Stimulated activated CD4-positive, alpha-beta T cell treated with anti-CD3 and anti-CD28 coated beads, TNF-alpha, amount 100 ng/mL, for 48 hours (primary cell): ENCODE results near the gene ALDOA.

Experiments used
- DNase-seq, 3 donors: peaks; one replicate each; pipeline ENCODE4 v3.0.0-alpha.2; 2020; ENCODE audit warnings: low read depth in 3 of 3

ALDOA gene

DNA sequence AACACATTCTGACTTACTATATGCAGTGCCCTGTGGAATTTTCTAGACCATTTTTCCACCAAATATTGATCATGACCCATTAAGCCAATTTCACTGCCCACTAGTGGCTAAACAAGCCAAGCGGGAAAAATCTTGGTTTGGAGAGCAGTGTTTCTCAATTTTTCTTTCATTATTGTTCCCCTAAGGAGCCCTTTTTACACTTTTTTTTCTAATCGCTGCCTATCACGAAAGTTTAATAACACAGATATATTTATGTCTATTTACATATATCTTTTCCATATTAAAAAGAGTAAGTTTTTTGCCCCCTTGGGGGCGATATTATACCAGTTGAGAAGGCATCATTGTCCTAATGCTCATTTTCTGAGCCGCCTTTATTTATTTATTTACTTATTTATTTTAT is 23.7 kb upstream of the ALDOA start:
- no peak for DNase-seq

DNA sequence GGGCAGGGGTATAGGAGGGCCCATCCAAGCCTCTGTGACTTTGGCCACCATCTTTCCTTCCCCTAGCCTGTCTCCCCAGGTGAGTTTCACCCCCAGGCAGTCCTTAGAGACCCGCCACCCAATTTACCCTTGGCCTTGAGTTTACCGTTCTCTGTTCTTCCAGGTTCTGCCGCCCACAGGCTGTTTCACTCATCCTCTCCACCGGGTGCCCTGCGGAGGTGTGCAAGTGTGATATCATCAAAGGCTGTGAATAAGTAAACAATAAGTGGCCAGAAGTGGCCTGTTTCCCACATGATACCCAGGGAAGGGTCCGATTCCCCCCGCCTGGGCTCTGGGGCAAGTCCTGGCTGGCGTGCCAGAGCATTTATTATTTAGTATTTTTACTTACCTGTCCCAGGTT is 19.4 kb upstream of the ALDOA start:
- no peak for DNase-seq

GRCh38 chr16:30046588-30046987 is 19.0 kb upstream of the ALDOA start:
- DNase-seq = no peak

DNA sequence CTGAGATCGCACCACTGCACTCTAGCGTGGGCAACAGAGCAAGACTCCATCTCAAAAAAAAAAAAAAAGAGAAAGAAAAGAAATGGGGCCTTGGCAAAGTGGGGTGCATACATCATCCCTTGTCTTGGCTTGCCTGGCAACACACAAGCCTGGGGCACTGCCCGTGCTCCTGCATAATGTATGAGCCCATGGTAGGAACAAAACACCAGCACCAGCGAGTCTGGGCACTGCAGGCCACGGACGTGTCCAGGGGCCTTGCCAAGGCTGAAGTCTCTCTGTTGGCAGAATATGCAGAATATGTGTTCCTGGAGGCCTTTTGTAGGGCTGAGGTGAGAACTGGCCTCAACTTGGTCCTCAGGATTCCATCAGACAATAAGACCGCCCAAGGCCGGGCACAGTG is 15.7 kb upstream of the ALDOA start:
- DNase-seq = no peak

DNA sequence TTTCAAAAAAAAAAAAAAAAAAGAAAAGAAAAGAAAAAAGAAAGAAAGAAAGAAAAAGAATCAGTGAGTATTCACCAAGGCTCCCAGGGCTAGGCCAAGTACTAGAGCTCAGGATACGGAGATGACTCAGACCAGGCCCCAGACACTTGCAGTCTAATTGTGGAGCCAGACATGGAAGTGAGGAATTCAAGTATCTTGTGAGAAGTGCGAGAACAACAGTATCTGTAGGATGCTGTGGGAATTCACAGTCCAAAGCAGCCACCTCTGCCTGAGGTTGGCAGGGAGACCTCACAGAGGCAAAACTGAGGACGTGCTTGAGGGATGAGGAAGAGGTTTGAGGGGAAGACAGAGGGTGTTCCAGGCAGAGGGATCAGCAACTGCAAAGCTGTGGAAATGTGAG is 14.0 kb upstream of the ALDOA start:
- DNase-seq = no peak

DNA sequence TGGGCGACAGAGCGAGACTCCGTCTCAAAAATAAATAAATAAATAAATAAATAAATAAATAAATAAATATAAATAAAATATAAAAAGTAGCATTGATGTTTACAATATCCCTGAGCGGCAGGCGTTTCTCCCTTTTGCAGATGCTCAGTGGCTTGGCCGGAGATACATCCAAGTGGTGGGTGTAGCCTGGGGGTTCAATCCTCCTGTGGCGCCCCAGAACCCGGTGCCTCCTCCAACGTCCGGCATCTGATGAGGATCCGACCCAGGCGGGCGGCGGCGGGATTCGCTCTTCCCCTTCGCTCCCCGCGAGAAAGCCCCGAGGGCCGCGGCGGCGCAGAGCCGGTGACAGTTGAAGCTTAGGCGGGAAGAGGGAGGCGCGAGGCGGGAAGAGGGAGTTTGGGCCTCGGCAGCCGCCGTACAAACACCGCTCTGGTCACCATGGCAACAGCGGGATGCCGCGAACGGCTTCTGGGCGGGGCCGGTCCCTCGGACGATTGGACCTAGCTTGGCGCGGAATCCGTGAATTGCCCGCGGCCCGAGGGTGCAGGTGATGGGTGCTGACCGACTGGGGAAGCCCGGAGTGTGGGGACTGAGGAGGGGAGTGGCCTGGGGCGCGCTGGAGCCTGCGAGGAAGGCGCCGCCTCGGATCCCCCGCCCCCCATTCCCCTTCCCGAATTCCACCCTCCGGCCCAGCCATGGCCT is 12.7 kb upstream of the ALDOA start:
- peak; percentile 83 to 93 (median 92) for DNase-seq

- DNase-seq = no peak
Observed at GRCh38 chr16:30053376-30054015, 12.1 kb upstream of the ALDOA start.

GRCh38 chr16:30054451-30054850 is 11.1 kb upstream of the ALDOA start:
- no peak for DNase-seq

DNA sequence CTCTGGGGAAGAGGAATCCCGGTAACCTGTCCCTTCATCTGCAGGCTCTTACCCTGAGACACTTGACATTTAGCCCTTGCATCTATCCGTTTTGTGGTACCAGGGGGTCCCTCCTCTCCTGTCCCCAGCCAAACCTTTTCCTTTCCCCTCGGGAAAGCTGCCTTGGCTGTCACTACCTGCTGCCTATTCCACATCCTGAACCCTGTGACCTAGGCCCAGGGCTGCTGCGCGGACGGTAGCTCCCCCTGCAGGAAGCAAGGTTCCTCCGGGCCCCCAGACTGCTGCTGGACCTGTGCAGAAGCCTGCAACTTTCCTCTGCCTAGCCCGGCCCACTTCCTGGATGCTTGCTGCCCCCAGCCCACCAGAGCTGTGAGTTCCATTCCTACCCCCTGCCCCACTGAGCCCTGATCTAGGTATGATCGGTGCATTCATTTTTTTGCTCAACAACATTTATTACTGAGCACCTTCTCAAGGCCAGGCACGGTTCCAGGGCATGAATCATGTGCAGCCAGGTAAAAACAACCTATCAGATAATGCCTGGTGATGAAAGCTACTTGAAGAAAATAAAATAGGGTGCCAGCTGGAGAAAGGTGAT is 10.5 kb upstream of the ALDOA start:
- DNase-seq = peak in 2 of 3 donors; percentile 29 to 48

GRCh38 chr16:30060346-30060745 is 5.2 kb upstream of the ALDOA start:
- no peak for DNase-seq

GRCh38 chr16:30060836-30061554 is 4.6 kb upstream of the ALDOA start:
- no peak for DNase-seq

- DNase-seq = no peak
Observed at GRCh38 chr16:30063278-30063892, 2.2 kb upstream of the ALDOA start.

- DNase-seq = peak in 2 of 3 donors; percentile 55 to 68
Observed at GRCh38 chr16:30063893-30064728, 1.4 kb upstream of the ALDOA start.

GRCh38 chr16:30064729-30065101 is 845 bp upstream of the ALDOA start:
- DNase-seq = no peak

GRCh38 chr16:30065943-30066760 is 592 bp downstream of the ALDOA start:
- DNase-seq = peak in 1 of 3 donors; percentile 27

DNA sequence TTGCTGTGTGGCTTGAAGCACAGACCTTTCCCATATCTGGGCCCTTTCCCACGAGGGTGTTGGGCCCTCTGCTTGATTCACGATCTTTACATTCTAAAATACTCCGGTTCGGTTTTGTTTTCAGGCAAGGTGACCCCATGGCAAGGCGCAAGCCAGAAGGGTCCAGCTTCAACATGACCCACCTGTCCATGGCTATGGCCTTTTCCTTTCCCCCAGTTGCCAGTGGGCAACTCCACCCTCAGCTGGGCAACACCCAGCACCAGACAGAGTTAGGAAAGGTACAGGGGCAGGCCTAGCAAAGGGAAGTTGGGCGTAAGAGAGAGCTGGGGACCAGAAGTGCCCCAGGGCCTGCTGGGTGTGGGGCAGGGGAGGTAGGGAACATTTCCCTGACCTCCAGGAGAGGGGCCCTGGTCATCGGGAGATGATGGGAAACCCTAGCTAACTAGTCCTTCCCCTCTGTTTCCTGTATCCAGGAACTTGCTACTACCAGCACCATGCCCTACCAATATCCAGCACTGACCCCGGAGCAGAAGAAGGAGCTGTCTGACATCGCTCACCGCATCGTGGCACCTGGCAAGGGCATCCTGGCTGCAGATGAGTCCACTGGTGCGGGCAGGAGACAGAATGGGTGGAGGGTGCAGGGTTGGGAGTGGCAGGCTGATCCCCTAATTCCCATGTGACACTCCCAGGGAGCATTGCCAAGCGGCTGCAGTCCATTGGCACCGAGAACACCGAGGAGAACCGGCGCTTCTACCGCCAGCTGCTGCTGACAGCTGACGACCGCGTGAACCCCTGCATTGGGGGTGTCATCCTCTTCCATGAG is 1.4 kb downstream of the ALDOA start:
- no peak for DNase-seq

DNA sequence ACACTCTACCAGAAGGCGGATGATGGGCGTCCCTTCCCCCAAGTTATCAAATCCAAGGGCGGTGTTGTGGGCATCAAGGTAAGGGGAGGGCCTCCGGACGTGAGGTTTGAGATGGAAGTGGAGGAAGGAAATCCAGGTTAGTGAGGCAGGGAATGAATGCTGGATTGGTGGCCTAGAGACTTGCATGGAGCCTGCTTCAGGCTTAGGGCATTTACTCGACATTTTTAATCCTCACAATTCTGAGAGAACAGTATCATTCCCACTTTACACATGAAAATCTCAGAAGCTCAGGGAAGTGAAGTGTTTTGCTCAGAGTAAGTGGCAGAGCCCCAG is 2.0 kb downstream of the ALDOA start:
- DNase-seq = no peak

DNA sequence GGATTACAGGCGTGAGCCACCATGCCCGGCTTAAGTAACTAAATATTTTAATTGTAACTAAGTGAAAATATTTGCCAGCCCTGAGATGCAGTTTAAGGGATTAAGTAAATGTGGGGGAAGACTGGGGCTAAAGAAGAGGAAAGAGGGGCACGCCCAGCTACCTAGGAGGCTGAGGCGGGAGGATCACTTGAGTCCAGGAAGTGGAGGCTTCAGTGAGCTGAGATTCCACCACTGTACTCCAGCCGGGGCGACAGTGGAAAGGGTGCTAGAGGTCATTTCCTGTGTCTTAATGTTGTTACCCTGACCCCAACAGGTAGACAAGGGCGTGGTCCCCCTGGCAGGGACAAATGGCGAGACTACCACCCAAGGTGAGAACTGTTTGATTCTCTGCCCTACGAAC is 2.8 kb downstream of the ALDOA start:
- DNase-seq = no peak

- DNase-seq = peak in 2 of 3 donors; percentile 32 to 40
Observed at GRCh38 chr16:30068750-30069610, 3.4 kb downstream of the ALDOA start.
